ENCODE measurements around the gene SPG7.
"Not testable (repeated sequence)": the region's sequence is repeated elsewhere in the genome, so short reads cannot be mapped to it uniquely, and the experiment has no call there.

Gene SPG7

GRCh38 chr16:89564476-89565255 lies 56.5 kb downstream of the SPG7 start:
- DNase-seq (ENCODE audit: low spot score): no peak

GRCh38 chr16:89565256-89565505 lies 57.0 kb downstream of the SPG7 start:
- no peak for DNase-seq (ENCODE audit: low spot score)

GRCh38 chr16:89565506-89566372 lies 57.5 kb downstream of the SPG7 start:
- peak; percentile 73 for DNase-seq (ENCODE audit: low spot score)

- DNase-seq (ENCODE audit: low spot score): no peak
Observed at GRCh38 chr16:89567656-89568594, 59.7 kb downstream of the SPG7 start.

GRCh38 chr16:89569506-89570341 lies 61.5 kb downstream of the SPG7 start:
- no peak for DNase-seq (ENCODE audit: low spot score)

GRCh38 chr16:89570342-89570923 lies 62.2 kb downstream of the SPG7 start:
- DNase-seq (ENCODE audit: low spot score): no peak

GRCh38 chr16:89570983-89571598 lies 62.9 kb downstream of the SPG7 start:
- DNase-seq (ENCODE audit: low spot score): not testable (repeated sequence)

- no peak for DNase-seq (ENCODE audit: low spot score)
Observed at GRCh38 chr16:89571636-89572035, 63.4 kb downstream of the SPG7 start.

- no peak for DNase-seq (ENCODE audit: low spot score)
Observed at GRCh38 chr16:89572073-89572484, 63.9 kb downstream of the SPG7 start.

- no peak for DNase-seq (ENCODE audit: low spot score)
Observed at GRCh38 chr16:89572485-89573205, 64.4 kb downstream of the SPG7 start.

GRCh38 chr16:89573826-89574680 lies 65.8 kb downstream of the SPG7 start:
- no peak for DNase-seq (ENCODE audit: low spot score)

- DNase-seq (ENCODE audit: low spot score): no peak
Observed at GRCh38 chr16:89574681-89575246, 66.6 kb downstream of the SPG7 start.

- DNase-seq (ENCODE audit: low spot score): peak; percentile 84
Observed at GRCh38 chr16:89575247-89576152, 67.3 kb downstream of the SPG7 start, which contains the start of gene CPNE7. TSS of gene CPNE7 (plus strand) at chr16:89575758. CDS start at chr16:89575898, 140 bp downstream.

- DNase-seq (ENCODE audit: low spot score): no peak
Observed at GRCh38 chr16:89576153-89577054, 68.2 kb downstream of the SPG7 start.

GRCh38 chr16:89577055-89577759 lies 69.0 kb downstream of the SPG7 start:
- DNase-seq (ENCODE audit: low spot score): no peak

- no peak for DNase-seq (ENCODE audit: low spot score)
Observed at GRCh38 chr16:89579351-89579750, 71.1 kb downstream of the SPG7 start.
